OCI-LY3 (cell line): ENCODE measurements around the gene TMBIM6.

Experiments
- H2AFZ ChIP-seq: fragments of 200-600, 300-600 bp; shearing (Covaris generic); 2 replicates; pipeline ENCODE4 v1.6.0; 2014; ENCODE audit warnings: antibody characterized with exemption, low read depth, low read length
- H3K27ac ChIP-seq: fragments of 200-600, 300-600 bp; sonication (generic); 2 replicates; pipeline ENCODE4 v1.5.1; 2014; ENCODE audit warnings: mild to moderate bottlenecking, low read length, moderate library complexity, mixed read lengths
- H3K27me3 ChIP-seq: fragments of 200-600, 300-600 bp; sonication (generic); 2 replicates; pipeline ENCODE4 v1.6.1; 2014; ENCODE audit warnings: low read depth, low read length, mixed read lengths
- H3K36me3 ChIP-seq: fragments of 200-600, 300-600 bp; sonication (generic); replicated peaks from 2 replicates; pipeline ENCODE3; 2014; ENCODE audit warnings: low read depth, low read length, mixed read lengths
- H3K4me1 ChIP-seq: fragments of 300-600, 200-600 bp; sonication (generic); 2 replicates; pipeline ENCODE4 v1.6.1; 2014; ENCODE audit warnings: low read length, mixed read lengths
- H3K4me2 ChIP-seq: fragments of 200-600, 300-600 bp; sonication (generic); 2 replicates; pipeline ENCODE4 v1.6.1; 2014; ENCODE audit warnings: low read length, mixed read lengths
- H3K4me3 ChIP-seq: fragments of 300-600, 200-600 bp; sonication (generic); 2 replicates; pipeline ENCODE4 v1.5.1; 2014; ENCODE audit warnings: antibody characterized with exemption, mild to moderate bottlenecking, low read length, moderate library complexity
- H3K79me2 ChIP-seq: fragments of 300-600, 200-600 bp; shearing (Covaris generic); 2 replicates; pipeline ENCODE4 v1.6.1; 2014; ENCODE audit warnings: mild to moderate bottlenecking, low read length, mixed read lengths
- H3K9ac ChIP-seq: fragments of 300-600, 200-600 bp; shearing (Covaris generic); 2 replicates; pipeline ENCODE4 v1.6.0; 2014; ENCODE audit warnings: mild to moderate bottlenecking, low read length, moderate library complexity
- H3K9me3 ChIP-seq: fragments of 200-600, 300-600 bp; shearing (Covaris generic); 2 replicates; pipeline ENCODE4 v1.6.1; 2014; ENCODE audit warnings: low read length, mixed read lengths; ENCODE audit not compliant: insufficient read depth
- H4K20me1 ChIP-seq: fragments of 200-600, 300-600 bp; sonication (generic); 2 replicates; pipeline ENCODE4 v1.6.1; 2016; ENCODE audit warnings: low read length, mixed read lengths; ENCODE audit not compliant: insufficient read depth
- CTCF ChIP-seq: fragments of 200-600, 300-600 bp; sonication (generic); IDR thresholded peaks from 2 replicates; pipeline ENCODE4 v1.5.1; 2014; ENCODE audit warnings: antibody characterized with exemption, low read length, low read depth
- EZH2phosphoT487 ChIP-seq: fragments of 200-600 bp; shearing (Covaris generic); IDR thresholded peaks from 2 replicates; pipeline ENCODE4 v1.6.1; 2018; ENCODE audit warnings: antibody characterized with exemption, mixed run types, low read depth

Gene TMBIM6

GRCh38 chr12:49806321-49806813 is 65.0 kb downstream of the TMBIM6 start:
- no peaks in the 10 kb centered on the region for H3K36me3 ChIP-seq
- peaks cover 14% of the 10 kb centered on the region for H3K4me1 ChIP-seq
- TF ChIP-seq EZH2phosphoT487 (no peak), CTCF (no peak)
- H4K20me1 ChIP-seq = no peaks in the 10 kb centered on the region
- no peak overlapping the region for H3K27ac ChIP-seq
- no peak overlapping the region for H2AFZ ChIP-seq
- H3K9me3 ChIP-seq = no peaks in the 10 kb centered on the region
- H3K27me3 ChIP-seq = no peaks in the 10 kb centered on the region
- H3K9ac ChIP-seq = no peak overlapping the region
- no peak overlapping the region for H3K4me3 ChIP-seq
- no peak overlapping the region for H3K4me2 ChIP-seq
- H3K79me2 ChIP-seq = no peaks in the 10 kb centered on the region

- Histone ChIP-seq H3K4me1 (peaks cover 19% of the 10 kb centered on the region), H3K27me3 (no peaks in the 10 kb centered on the region), H3K79me2 (no peaks in the 10 kb centered on the region), H3K4me2 (no peak overlapping the region), H3K36me3 (no peaks in the 10 kb centered on the region), H3K9ac (no peak overlapping the region), H4K20me1 (no peaks in the 10 kb centered on the region), H3K4me3 (no peak overlapping the region), H2AFZ (no peak overlapping the region), H3K27ac (no peak overlapping the region), H3K9me3 (no peaks in the 10 kb centered on the region)
- TF ChIP-seq CTCF (no peak), EZH2phosphoT487 (no peak)
Measured at GRCh38 chr12:49806877-49807276, 65.5 kb downstream of the TMBIM6 start.

GRCh38 chr12:49807991-49808580 is 66.7 kb downstream of the TMBIM6 start:
- Histone ChIP-seq H2AFZ (no peak overlapping the region), H3K27ac (no peak overlapping the region), H3K4me3 (no peak overlapping the region), H3K27me3 (no peaks in the 10 kb centered on the region), H3K79me2 (no peaks in the 10 kb centered on the region), H3K9me3 (no peaks in the 10 kb centered on the region), H4K20me1 (no peaks in the 10 kb centered on the region), H3K9ac (no peak overlapping the region), H3K36me3 (no peaks in the 10 kb centered on the region), H3K4me2 (no peak overlapping the region), H3K4me1 (peaks cover 29% of the 10 kb centered on the region)
- TF ChIP-seq CTCF (no peak), EZH2phosphoT487 (no peak)

- Histone ChIP-seq H4K20me1 (no peaks in the 10 kb centered on the region), H3K4me3 (no peak overlapping the region), H3K27me3 (no peaks in the 10 kb centered on the region), H3K27ac (no peak overlapping the region), H3K9ac (no peak overlapping the region), H3K9me3 (no peaks in the 10 kb centered on the region), H3K4me1 (peaks cover 31% of the 10 kb centered on the region), H3K79me2 (no peaks in the 10 kb centered on the region), H3K4me2 (no peak overlapping the region), H3K36me3 (no peaks in the 10 kb centered on the region), H2AFZ (no peak overlapping the region)
- TF ChIP-seq EZH2phosphoT487 (no peak), CTCF (no peak)
Measured at GRCh38 chr12:49808686-49809380, 67.5 kb downstream of the TMBIM6 start.
